Measurements from ENCODE around the gene CHRNA7. TPM values are rescaled to one million over a fixed set of nuclear protein-coding genes. Genes with fewer than 3 reads are reported as not detected.
"Not testable (repeated sequence)": the region's sequence is repeated elsewhere in the genome, so short reads cannot be mapped to it uniquely, and the experiment has no call there.

The CHRNA7 gene
- total and polyA plus RNA-seq, 2 experiments from 2014 or later: not detected

DNA sequence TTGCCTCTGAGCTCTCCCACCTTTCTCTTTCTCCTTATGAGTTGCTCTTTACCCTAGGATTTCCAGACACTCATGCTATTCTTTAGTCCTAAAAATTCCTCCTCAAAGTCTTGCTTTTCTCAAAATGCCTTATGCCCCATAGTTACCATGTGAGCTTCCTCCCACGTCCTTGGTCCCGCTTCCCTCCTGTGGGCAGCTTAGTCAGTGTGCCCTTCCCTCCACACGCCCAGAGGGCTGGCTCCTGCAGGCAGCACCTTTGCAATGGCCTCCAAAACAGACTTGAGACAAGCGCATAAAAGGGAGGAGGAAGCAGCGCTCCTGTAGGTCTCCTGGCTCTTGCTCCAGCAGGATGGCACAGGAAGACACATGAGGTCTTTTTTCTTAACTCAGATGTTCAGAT is 168.6 kb downstream of the CHRNA7 start:
- in situ Hi-C loops (cut with MboI); H4K20me1 ChIP-seq (ENCODE audit: insufficient read depth); H3K4me3 ChIP-seq; H3F3A ChIP-seq (ENCODE audit: insufficient read depth); H3K4me1 ChIP-seq (ENCODE audit: insufficient read depth); H3K36me3 ChIP-seq (ENCODE audit: low read depth); H3K9me3 ChIP-seq (ENCODE audit: low read depth); H3K27ac ChIP-seq; H3K79me2 ChIP-seq (ENCODE audit: insufficient read depth); H3K4me2 ChIP-seq (ENCODE audit: unreplicated experiment); H2AFZ ChIP-seq; H3K27me3 ChIP-seq (replicated peaks; ENCODE audit: insufficient read depth); DNase-seq; H3K9me2 ChIP-seq (ENCODE audit: insufficient read depth); H3K9ac ChIP-seq: not testable (repeated sequence)
- 47 to 52% methylated on average over 3 of the region's 5 CpGs for WGBS, 2 experiments (ENCODE audit: low coverage in 1 of 2, low lambda C conversion rate in 2 of 2, missing lambda C conversion rate in 2 of 2)

- H3K9me3 ChIP-seq (ENCODE audit: low read depth); DNase-seq; H3K4me2 ChIP-seq (ENCODE audit: unreplicated experiment); H3K4me3 ChIP-seq; H3K27ac ChIP-seq; H3K79me2 ChIP-seq (ENCODE audit: insufficient read depth); H3F3A ChIP-seq (ENCODE audit: insufficient read depth); H4K20me1 ChIP-seq (ENCODE audit: insufficient read depth); H2AFZ ChIP-seq; H3K27me3 ChIP-seq (replicated peaks; ENCODE audit: insufficient read depth); in situ Hi-C loops (cut with MboI); H3K9me2 ChIP-seq (ENCODE audit: insufficient read depth); H3K4me1 ChIP-seq (ENCODE audit: insufficient read depth); H3K9ac ChIP-seq; H3K36me3 ChIP-seq (ENCODE audit: low read depth): not testable (repeated sequence)
- no CpG with 5 or more reads among the region's 5 CpGs for WGBS, 2 experiments (ENCODE audit: low coverage in 1 of 2, low lambda C conversion rate in 2 of 2, missing lambda C conversion rate in 2 of 2)
These were observed 178.8 kb downstream of the CHRNA7 start for GRCh38 chr15:32209081-32209480.

GRCh38 chr15:32218666-32219065 is 188.4 kb downstream of the CHRNA7 start:
- 12 to 37% methylated on average over 3 of the region's 3 CpGs for whole genome bisulfite sequencing, 2 experiments (ENCODE audit: low coverage in 1 of 2, low lambda C conversion rate in 2 of 2, missing lambda C conversion rate in 2 of 2)
- H3K9me2 ChIP-seq (ENCODE audit: insufficient read depth): no peaks in the 10 kb centered on the region
- no peak for DNase-seq
- H3K4me1 ChIP-seq (ENCODE audit: insufficient read depth): no peaks in the 10 kb centered on the region
- no peaks in the 10 kb centered on the region for H4K20me1 ChIP-seq (ENCODE audit: insufficient read depth)
- no peaks in the 10 kb centered on the region for H3F3A ChIP-seq (ENCODE audit: insufficient read depth)
- in situ Hi-C loops (cut with MboI): no loop called here
- H3K27me3 ChIP-seq (replicated peaks; ENCODE audit: insufficient read depth): no peaks in the 10 kb centered on the region
- H3K36me3 ChIP-seq (ENCODE audit: low read depth): no peaks in the 10 kb centered on the region
- H3K9ac ChIP-seq: no peak overlapping the region
- H2AFZ ChIP-seq: no peak overlapping the region
- H3K27ac ChIP-seq: no peak overlapping the region
- H3K79me2 ChIP-seq (ENCODE audit: insufficient read depth): no peaks in the 10 kb centered on the region
- no peak overlapping the region for H3K4me3 ChIP-seq
- no peak overlapping the region for H3K4me2 ChIP-seq (ENCODE audit: unreplicated experiment)
- no peaks in the 10 kb centered on the region for H3K9me3 ChIP-seq (ENCODE audit: low read depth)
- TF ChIP-seq EZH2phosphoT487 (IDR thresholded peaks at IDR 0.05; ENCODE audit: insufficient read depth, low read depth) (no peak), EZH2 (IDR thresholded peaks at IDR 0.05; ENCODE audit: insufficient read depth, poor library complexity, severe bottlenecking) (no peak)

Small RNAs within 50 kb of the gene (small RNA-seq; reads per million reads assigned to genes)
- not detected for gene RF00019 (ENCODE audit: low read depth, low replicate concordance)

Other genes with a start within 250 kb of the CHRNA7 start
- gene OTUD7A, start 159.8 kb upstream of the CHRNA7 start, total RNA-seq (2014; rRNA removed; shearing (Covaris generic)): 0.25 and 1.5 TPM in 2 replicates
- 0.06 and 0.32 TPM in 2 replicates for gene OTUD7A, start 159.8 kb upstream of the CHRNA7 start, polyA plus RNA-seq (2016; fragmentation: Nextera tagmentation; extraction: Ambion mirVana)

All from GM23248 (cell line).